ENCODE measurements around the gene DMD.

DMD gene

DNA sequence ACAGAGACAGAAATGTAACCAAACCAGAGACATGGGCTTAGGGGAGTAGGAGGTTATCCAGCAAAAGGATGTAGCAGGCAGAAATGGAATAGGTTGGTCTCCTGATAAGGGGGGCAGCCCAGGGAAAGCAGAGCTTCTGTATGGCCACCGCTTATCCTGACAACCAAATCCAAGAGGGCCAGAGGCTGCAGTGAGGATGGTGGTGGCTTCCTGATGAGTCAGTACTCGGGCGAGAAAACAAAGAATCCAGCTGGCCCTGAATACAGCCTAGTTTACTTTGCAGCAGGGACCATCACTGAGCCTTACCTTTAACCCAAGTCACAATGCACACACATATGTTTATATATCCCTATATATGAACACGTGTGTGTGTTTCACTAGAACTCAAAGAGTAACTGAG, 2009.8 kb downstream of the DMD start:
- no peak for DNase-seq

DNA sequence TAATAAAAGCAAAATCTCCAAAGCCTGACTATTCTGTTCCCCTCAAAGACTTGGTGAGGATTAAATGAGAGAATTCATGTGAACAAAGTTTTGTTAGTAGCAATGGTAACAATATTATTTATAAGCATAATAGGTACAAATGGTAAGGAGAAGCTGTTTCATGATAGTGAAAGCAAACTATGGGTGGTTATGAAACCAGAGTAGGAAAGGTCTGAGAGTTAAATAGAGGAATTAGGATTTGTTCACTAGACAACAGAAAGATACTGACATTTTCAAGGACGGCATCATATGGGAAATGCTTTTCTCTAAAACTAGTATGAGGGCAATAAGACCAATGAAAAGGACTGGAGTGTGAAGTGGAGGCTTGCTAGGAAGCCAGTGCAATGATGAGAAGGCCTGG, 2010.9 kb downstream of the DMD start:
- DNase-seq = no peak

- DNase-seq = no peak
These were observed 2011.6 kb downstream of the DMD start for GRCh38 chrX:31199840-31200114.

- DNase-seq = no peak
These were observed 2012.1 kb downstream of the DMD start for GRCh38 chrX:31199056-31199839.

GRCh38 chrX:31190221-31190975, 2021.0 kb downstream of the DMD start:
- DNase-seq = no peak

GRCh38 chrX:31186693-31187338, 2024.5 kb downstream of the DMD start:
- no peak for DNase-seq

- no peak for DNase-seq
These were observed 2025.5 kb downstream of the DMD start for GRCh38 chrX:31185884-31186283.

- DNase-seq = no peak
These were observed 2029.9 kb downstream of the DMD start for GRCh38 chrX:31181377-31182000.

GRCh38 chrX:31179203-31179602, 2032.1 kb downstream of the DMD start:
- DNase-seq = no peak

DNA sequence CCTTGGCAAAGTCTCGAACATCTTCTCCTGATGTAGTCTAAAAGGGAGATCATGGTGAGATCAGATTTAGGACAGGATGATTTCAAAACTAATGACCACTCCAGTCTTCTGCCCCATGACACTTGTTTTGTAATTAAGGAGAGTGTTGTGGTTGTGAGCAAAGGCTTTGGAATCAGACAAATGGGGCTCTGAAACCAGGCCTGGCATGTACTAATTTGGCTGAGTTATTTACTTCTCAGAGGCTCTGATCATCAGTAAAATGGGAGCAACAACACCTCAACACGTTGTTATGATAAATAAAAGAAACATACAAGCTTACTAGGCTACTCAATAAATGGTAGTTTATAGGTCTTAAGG, 2032.6 kb downstream of the DMD start:
- no peak for DNase-seq

DNA sequence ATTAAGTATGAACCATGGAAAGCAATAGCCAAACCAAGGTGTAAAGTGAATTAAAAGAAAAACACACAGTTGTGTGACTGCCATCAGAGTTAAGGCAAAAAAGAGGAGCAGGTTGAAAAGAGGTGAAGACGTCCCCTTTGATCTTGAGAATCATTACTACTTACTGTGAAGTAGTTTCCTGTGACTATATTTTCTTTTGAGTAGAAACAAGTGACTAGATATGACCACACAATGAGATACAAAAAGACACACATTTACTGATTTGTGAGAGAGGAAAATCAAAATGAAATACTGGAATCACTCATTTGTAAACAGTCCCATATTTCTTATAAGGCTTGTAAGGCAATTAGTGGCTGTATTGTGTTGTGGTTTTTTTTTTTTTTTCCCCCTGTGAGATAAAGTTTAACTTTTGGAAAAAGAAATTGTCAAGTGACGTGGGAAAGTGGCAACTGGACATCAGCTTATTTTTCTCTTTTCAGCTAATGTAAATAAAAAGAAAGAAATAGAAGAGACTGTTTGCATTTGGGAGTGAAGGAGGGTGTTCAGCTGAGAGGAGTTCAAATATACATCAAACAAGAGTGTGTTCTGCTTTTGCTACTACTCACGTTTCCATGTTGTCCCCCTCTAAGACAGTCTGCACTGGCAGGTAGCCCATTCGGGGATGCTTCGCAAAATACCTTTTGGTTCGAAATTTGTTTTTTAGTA, 2033.1 kb downstream of the DMD start:
- no peak for DNase-seq

GRCh38 chrX:31170792-31171191, 2040.6 kb downstream of the DMD start:
- DNase-seq = no peak

DNA sequence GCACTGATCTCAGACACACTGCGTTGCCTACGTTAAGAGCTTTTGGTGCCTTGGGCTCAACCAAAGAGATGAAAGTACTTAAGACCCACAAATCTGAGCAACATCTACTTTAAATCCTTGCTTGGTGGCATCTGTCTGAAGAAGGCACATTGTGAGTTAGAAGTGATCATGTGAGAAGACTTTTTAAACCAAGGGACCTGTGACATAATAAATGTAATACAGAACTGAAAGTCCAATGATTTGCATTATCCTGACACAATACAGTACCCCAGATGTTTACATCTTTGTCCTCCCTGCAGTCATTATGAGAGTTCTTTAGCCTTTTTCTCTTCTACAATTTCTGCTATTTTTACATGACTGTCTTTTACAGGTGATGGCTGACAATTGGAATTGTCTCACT, 2042.8 kb downstream of the DMD start:
- no peak for DNase-seq

DNA sequence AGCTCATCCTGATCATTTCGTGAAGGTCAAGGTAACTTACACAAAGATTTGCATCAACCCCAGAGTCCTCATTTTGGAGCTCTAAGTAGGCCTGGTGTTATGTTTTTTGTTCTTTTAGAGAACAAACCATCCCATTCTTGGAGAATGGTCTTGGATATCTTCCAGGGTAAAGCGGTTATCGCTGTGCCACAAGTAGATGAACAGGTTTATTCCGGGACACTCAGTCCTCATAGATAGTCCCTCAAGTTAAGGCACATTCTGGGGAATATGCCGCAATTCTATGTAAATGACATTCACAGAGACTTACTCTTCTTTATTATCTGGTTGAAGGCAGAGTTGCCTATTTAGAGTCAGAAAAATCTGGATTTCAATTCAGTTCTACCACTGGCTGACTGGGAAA, 2044.5 kb downstream of the DMD start:
- DNase-seq = no peak

GRCh38 chrX:31166416-31166815, 2044.9 kb downstream of the DMD start:
- no peak for DNase-seq

- no peak for DNase-seq
These were observed 2045.9 kb downstream of the DMD start for GRCh38 chrX:31165241-31166035.

- DNase-seq = no peak
These were observed 2056.4 kb downstream of the DMD start for GRCh38 chrX:31154946-31155345.

- DNase-seq = no peak
These were observed 2057.8 kb downstream of the DMD start for GRCh38 chrX:31153475-31154047.

- DNase-seq = no peak
These were observed 2064.2 kb downstream of the DMD start for GRCh38 chrX:31147175-31147574.

DNA sequence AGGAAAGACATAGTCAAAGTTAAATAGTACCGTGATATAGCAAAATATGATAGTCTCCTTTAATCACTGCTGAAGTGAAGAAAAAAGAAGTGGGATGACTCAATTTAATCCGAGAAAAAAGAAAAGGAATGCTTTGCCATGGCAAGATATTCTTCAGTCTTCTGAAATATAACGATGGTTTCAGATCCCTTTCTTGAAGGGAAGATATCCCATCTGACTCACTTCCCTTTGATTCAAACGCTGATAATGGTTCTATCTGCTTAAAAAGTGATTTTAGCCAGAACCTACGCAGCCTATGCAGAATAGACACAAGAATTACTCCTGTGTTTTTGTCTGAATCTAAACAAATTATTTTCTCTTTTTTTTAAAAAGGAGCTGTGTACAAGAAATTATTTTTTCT, 2071.4 kb downstream of the DMD start:
- DNase-seq = no peak

DNA sequence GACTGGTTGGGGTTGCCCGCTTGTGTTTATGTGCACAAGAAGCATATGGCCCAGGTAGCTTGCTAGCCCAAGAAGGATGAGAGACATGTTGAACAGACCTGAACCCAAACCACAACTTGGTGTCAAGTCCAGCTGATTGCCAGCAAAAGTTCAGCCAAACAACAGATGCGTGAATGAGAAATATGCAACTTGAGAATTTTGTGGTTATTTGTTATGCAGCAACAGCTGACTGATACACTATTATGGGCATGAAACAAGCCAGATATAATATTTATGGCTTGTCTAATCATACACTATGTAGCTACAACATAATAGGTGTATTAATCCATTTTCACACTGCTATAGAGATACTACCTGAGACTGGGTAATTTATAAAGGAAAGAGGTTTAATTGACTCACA, 2073.2 kb downstream of the DMD start:
- no peak for DNase-seq

- DNase-seq = no peak
These were observed 2075.2 kb downstream of the DMD start for GRCh38 chrX:31136144-31136611.
